Measurements from ENCODE around the gene EDN1. TPM values are rescaled to one million over a fixed set of nuclear protein-coding genes. Genes with fewer than 3 reads are reported as not detected.
A peak's percentile ranks its signal among the peaks of the same experiment; 100 is the strongest.

Gene EDN1
- total RNA-seq, 1 donor, result 2.2 TPM

DNA sequence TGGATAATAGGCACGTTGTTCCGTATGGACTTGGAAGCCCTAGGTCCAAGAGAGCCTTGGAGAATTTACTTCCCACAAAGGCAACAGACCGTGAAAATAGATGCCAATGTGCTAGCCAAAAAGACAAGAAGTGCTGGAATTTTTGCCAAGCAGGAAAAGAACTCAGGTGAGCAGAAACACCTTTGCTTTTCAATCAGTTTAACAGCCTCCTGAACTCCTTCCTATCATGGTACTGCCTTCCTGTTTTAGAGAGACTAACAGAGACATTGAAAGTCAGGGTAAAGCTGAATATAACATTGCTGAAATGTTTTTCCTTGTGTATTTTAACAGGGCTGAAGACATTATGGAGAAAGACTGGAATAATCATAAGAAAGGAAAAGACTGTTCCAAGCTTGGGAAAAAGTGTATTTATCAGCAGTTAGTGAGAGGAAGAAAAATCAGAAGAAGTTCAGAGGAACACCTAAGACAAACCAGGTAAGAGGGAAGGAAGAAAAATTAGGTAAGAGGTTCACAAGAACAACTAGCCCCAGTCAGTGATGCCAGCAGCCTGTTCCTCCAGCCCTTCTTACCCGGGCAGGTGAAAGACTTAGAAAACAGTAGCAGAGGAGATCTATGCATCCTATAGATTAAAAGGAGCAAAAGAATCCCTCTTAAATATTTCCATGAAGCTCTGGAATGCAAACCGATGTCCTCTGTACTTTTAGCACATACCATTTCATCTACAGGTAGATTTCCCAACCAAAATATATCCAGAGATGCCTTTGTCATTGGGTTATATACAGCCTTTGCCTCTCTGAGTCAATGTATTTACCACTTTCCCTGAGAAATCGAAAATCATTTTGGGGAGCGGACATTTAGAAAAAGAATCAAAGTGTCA, 4.0 kb downstream of the EDN1 start:
- TF ChIP-seq, protein P1, sequence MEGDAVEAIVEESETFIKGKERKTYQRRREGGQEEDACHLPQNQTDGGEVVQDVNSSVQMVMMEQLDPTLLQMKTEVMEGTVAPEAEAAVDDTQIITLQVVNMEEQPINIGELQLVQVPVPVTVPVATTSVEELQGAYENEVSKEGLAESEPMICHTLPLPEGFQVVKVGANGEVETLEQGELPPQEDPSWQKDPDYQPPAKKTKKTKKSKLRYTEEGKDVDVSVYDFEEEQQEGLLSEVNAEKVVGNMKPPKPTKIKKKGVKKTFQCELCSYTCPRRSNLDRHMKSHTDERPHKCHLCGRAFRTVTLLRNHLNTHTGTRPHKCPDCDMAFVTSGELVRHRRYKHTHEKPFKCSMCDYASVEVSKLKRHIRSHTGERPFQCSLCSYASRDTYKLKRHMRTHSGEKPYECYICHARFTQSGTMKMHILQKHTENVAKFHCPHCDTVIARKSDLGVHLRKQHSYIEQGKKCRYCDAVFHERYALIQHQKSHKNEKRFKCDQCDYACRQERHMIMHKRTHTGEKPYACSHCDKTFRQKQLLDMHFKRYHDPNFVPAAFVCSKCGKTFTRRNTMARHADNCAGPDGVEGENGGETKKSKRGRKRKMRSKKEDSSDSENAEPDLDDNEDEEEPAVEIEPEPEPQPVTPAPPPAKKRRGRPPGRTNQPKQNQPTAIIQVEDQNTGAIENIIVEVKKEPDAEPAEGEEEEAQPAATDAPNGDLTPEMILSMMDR (IDR thresholded peaks at IDR 0.05; ENCODE audit: insufficient read depth, low read depth, low read length), result no peak
- no peak for DNase-seq (ENCODE audit: low read depth)
- no peak overlapping the region for H3K4me3 ChIP-seq (ENCODE audit: low read depth, low read length)

DNA sequence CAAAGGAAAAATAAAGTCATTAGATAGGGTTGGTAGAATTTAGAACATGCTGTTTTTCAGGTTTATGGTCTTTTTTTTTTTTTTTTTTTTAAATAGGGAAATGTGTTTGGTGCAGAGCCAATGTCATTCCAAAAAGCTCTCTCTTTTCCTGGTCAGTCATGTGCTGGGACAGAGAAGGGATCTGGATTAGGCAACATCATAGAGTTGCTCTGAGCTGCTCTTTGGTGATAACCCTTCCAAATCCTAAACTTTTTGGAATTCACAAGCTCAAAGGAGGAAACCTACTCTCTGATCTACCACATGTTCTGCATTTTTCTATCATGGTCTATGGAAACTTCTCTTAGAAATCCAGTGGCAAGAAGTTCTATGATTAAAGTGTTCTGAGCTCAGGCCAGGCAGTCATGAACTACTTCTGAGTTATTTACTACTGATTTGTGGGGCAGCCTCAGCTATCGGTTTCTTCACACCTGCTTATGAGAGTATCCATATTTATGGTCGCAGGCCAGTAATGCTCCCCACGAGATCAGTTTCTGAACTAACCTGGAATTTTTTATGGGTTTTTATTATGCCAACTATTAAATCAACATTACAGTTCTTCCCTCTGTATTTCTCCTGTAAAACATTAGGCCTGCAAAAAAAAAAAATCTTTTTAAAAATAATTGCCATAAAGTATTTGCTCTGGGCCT, 4.8 kb downstream of the EDN1 start:
- H3K4me3 ChIP-seq (ENCODE audit: low read depth, low read length), result no peak overlapping the region
- TF ChIP-seq, protein P1 (IDR thresholded peaks at IDR 0.05; ENCODE audit: insufficient read depth, low read depth, low read length), result no peak
- no peak for DNase-seq (ENCODE audit: low read depth)

DNA sequence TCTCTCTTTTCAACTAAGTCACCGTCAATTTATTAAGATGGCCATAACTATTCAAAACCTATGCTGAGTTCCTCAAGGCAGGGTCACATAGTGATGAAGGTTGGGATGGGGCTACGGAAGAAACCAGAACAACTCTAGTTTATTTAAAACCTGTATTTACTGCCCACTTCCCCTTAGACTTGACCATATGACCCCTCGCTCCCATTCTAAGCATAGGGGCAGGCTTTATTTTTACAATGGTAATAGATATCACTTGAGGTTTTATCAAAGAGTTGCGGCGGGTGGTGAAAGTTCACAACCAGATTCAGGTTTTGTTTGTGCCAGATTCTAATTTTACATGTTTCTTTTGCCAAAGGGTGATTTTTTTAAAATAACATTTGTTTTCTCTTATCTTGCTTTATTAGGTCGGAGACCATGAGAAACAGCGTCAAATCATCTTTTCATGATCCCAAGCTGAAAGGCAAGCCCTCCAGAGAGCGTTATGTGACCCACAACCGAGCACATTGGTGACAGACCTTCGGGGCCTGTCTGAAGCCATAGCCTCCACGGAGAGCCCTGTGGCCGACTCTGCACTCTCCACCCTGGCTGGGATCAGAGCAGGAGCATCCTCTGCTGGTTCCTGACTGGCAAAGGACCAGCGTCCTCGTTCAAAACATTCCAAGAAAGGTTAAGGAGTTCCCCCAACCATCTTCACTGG, 5.5 kb downstream of the EDN1 start:
- TF ChIP-seq, protein P1 (IDR thresholded peaks at IDR 0.05; ENCODE audit: insufficient read depth, low read depth, low read length), result no peak
- H3K4me3 ChIP-seq (ENCODE audit: low read depth, low read length), result no peak overlapping the region
- DNase-seq (ENCODE audit: low read depth), result no peak

DNA sequence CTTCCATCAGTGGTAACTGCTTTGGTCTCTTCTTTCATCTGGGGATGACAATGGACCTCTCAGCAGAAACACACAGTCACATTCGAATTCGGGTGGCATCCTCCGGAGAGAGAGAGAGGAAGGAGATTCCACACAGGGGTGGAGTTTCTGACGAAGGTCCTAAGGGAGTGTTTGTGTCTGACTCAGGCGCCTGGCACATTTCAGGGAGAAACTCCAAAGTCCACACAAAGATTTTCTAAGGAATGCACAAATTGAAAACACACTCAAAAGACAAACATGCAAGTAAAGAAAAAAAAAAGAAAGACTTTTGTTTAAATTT, 6.1 kb downstream of the EDN1 start:
- DNase-seq (ENCODE audit: low read depth), result peak; percentile 49
- H3K4me3 ChIP-seq (ENCODE audit: low read depth, low read length), result no peak overlapping the region
- TF ChIP-seq, protein P1 (IDR thresholded peaks at IDR 0.05; ENCODE audit: insufficient read depth, low read depth, low read length), result no peak

DNA sequence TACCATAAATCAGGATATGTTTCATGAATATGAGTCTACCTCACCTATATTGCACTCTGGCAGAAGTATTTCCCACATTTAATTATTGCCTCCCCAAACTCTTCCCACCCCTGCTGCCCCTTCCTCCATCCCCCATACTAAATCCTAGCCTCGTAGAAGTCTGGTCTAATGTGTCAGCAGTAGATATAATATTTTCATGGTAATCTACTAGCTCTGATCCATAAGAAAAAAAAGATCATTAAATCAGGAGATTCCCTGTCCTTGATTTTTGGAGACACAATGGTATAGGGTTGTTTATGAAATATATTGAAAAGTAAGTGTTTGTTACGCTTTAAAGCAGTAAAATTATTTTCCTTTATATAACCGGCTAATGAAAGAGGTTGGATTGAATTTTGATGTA, 6.4 kb downstream of the EDN1 start:
- TF ChIP-seq, protein P1 (IDR thresholded peaks at IDR 0.05; ENCODE audit: insufficient read depth, low read depth, low read length), result no peak
- H3K4me3 ChIP-seq (ENCODE audit: low read depth, low read length), result no peak overlapping the region
- no peak for DNase-seq (ENCODE audit: low read depth)

DNA sequence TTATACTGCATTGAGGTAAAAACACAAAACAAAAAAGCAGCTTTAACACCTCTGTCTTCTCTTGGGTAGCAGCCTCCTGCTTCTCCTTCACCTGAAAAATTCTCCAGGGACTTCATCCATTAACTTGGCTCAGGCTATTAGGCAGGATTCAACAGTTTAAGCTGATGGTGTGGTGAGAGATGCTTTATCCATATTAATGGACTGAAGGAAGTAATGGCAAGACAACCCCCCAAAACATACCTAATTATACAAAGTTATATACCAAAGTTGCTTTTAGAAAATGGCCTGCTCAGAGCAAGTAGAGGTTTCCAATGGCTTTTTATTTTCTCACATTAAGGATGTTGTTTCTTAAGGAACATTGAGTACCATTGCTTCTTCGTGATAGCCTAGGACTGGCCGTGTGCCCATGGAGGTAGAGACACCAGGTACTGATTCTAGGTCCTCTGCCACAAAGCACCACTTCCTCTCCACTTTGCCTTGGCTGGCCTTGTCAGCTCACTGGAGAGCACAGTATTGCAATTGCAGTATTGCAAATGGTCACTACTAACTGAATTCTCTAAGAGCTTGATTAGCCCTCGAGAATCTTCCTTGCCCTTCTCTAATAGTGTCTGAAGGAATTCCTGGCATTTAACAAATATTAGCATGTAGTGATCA, 7.3 kb downstream of the EDN1 start:
- TF ChIP-seq, protein P1 (IDR thresholded peaks at IDR 0.05; ENCODE audit: insufficient read depth, low read depth, low read length), result no peak
- DNase-seq (ENCODE audit: low read depth), result no peak
- no peak overlapping the region for H3K4me3 ChIP-seq (ENCODE audit: low read depth, low read length)
